Loucy (cell line): ENCODE measurements around the gene SOWAHD.

Source experiments
- EZH2phosphoT487 ChIP-seq: fragments of 200-600 bp; IDR thresholded peaks from 2 replicates; pipeline ENCODE4 v1.6.1; 2018; ENCODE audit warnings: antibody characterized with exemption, mild to moderate bottlenecking, moderate library complexity, borderline replicate concordance
- TF ChIP-seq, protein P1 (sequence below): fragments of 200-600 bp; sonication (generic); conservative IDR thresholded peaks from 2 replicates; pipeline ENCODE4 v1.5.1; 2014; ENCODE audit warnings: mild to moderate bottlenecking, antibody characterized with exemption, low read length

DNA sequence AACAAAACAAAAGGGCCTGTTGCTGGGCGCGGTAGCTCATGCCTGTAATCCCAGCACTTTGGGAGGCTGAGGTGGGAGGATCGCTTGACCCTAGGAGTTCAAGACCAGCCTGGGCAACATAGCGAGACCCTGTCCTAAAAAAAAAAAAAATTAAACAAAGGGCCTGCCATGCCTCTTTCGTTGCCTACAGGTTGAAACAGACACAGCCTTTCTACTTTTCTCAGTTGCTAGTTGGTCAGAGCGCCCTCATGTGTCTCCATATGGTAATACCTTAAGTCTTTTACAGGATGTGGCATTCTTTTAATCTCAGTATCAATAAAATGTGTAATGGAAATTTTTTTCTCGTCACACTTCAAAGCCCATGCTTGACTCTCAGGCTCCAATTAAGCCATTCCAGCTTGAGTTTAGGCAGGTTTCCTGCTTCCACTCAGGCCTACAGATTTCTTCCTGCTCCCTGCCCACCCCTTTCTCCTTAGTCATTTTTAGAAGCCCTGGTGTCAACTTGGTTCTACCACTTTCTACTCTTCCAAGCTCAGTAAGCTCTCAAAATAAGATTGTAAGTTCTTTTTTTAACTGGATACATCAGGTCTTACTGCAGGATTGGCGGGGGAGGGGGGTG lies 4.6 kb upstream of the SOWAHD start:
- TF ChIP-seq, protein P1, sequence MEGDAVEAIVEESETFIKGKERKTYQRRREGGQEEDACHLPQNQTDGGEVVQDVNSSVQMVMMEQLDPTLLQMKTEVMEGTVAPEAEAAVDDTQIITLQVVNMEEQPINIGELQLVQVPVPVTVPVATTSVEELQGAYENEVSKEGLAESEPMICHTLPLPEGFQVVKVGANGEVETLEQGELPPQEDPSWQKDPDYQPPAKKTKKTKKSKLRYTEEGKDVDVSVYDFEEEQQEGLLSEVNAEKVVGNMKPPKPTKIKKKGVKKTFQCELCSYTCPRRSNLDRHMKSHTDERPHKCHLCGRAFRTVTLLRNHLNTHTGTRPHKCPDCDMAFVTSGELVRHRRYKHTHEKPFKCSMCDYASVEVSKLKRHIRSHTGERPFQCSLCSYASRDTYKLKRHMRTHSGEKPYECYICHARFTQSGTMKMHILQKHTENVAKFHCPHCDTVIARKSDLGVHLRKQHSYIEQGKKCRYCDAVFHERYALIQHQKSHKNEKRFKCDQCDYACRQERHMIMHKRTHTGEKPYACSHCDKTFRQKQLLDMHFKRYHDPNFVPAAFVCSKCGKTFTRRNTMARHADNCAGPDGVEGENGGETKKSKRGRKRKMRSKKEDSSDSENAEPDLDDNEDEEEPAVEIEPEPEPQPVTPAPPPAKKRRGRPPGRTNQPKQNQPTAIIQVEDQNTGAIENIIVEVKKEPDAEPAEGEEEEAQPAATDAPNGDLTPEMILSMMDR, result peak; percentile 61
- no peak for TF ChIP-seq EZH2phosphoT487
